Mammary epithelial cell (primary cell): ENCODE data around the gene NT5DC4.

Experiments
- EZH2 ChIP-seq: IDR thresholded peaks from 2 replicates; pipeline ENCODE4 v1.6.1; 2012; ENCODE audit warnings: low read length, inconsistent platforms, borderline replicate concordance
- TF ChIP-seq, protein P1 (sequence below), 2 donors: IDR thresholded peaks in 1 of 2; conservative IDR thresholded peaks in 1 of 2; 2 replicates each; pipeline ENCODE4 v1.5.1; 2011 to 2012; ENCODE audit warnings: inconsistent platforms in 2 of 2, low read length in 2 of 2, mild to moderate bottlenecking in 2 of 2, control low read depth in 1 of 2, low read depth in 1 of 2; ENCODE audit not compliant: insufficient read depth in 1 of 2; ENCODE audit errors: extremely low read depth in 1 of 2

DNA sequence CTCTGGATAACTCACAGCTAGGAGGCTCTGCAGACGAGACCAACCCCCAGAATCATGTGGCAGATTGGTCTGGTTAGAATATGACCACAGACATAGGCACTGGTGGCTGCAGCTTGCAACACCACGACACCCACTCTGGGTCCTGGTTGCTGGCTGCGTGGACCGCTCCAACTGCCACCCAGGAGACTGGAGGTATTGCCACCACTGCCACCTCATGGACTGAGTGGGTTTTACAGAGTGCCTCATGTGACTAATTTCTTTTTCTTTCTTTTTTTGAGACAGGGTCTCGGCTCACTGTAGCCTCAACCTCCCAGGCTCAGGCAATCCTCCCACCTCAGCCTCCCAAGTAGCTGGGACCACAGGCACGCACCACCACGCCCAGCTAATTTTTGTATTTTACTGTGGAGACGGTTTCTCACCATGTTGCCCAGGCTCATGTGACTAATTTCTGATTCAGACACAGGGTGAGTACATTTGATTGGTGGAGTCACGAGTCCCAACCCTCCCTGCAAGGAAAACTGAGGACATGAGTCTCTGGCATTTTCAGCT, 29.9 kb upstream of the NT5DC4 start:
- TF ChIP-seq EZH2: no peak
- TF ChIP-seq, protein P1, sequence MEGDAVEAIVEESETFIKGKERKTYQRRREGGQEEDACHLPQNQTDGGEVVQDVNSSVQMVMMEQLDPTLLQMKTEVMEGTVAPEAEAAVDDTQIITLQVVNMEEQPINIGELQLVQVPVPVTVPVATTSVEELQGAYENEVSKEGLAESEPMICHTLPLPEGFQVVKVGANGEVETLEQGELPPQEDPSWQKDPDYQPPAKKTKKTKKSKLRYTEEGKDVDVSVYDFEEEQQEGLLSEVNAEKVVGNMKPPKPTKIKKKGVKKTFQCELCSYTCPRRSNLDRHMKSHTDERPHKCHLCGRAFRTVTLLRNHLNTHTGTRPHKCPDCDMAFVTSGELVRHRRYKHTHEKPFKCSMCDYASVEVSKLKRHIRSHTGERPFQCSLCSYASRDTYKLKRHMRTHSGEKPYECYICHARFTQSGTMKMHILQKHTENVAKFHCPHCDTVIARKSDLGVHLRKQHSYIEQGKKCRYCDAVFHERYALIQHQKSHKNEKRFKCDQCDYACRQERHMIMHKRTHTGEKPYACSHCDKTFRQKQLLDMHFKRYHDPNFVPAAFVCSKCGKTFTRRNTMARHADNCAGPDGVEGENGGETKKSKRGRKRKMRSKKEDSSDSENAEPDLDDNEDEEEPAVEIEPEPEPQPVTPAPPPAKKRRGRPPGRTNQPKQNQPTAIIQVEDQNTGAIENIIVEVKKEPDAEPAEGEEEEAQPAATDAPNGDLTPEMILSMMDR (conservative IDR thresholded peaks at IDR 0.05 in 1 of 2, IDR thresholded peaks at IDR 0.05 in 1 of 2; ENCODE audit: extremely low read depth in 1 of 2, insufficient read depth in 1 of 2, low read depth in 1 of 2, low read length in 2 of 2): peak; percentile 34 to 55
